HepG2 (cell line): ENCODE data around the gene PLOD3. TPM values are rescaled to one million over a fixed set of nuclear protein-coding genes. Genes with fewer than 3 reads are reported as not detected.

Experiments
- ATAC-seq: fragments of 200-7000 bp; cut with Tn5 transposase; 3 replicates; pipeline ENCODE4 v1.9.1; 2020; ENCODE audit warnings: mild to moderate bottlenecking, moderate library complexity
- BruUV-seq: library from RNA; stranded (reverse); fragments of 400-500 nt; replicated peaks from 2 replicates; lab custom pipeline; 2021; lab: Mats Ljungman, UMichigan
- CTCF ChIA-PET: fragments of 300-600 bp; formaldehyde crosslinking; extraction: SDS; loops from one replicate; lab custom pipeline; 2021; ENCODE audit warnings: low total read pairs, inconsistent platforms, low intra/inter-chr PET ratio; lab: Yijun Ruan, JAX
- POLR2A ChIA-PET: fragments of 350-600 bp; sonication (Branson Sonifier 250); formaldehyde crosslinking; loops from one replicate; lab custom pipeline; 2020; ENCODE audit warnings: antibody characterized with exemption, inconsistent platforms; lab: Yijun Ruan, JAX
- DNase-seq: peaks from one replicate; pipeline ENCODE4 v3.0.0-alpha.2; 2015; ENCODE audit warnings: low spot score
- FAIRE-seq: peaks from 3 replicates; lab custom pipeline; 2011; peaks lifted over from hg19 to GRCh38; lab: Jason Lieb, UNC
- H2AFZ ChIP-seq: one replicate; pipeline ENCODE4 v1.6.1; 2011; ENCODE audit warnings: low read length, inconsistent platforms
- H3K27ac ChIP-seq: fragments of 300-600 bp; 3 replicates; pipeline ENCODE4 v1.8.0; 2011; ENCODE audit warnings: mixed run types, mild to moderate bottlenecking, mixed read lengths, low read length, inconsistent platforms; ENCODE audit not compliant: insufficient read depth; ENCODE audit errors: extremely low read length
- H3K27me3 ChIP-seq, 2 experiments: fragments of 200-600 bp in 1 of 2; 2 replicates in 1 of 2; 3 replicates in 1 of 2; pipeline versions ENCODE4 v1.6.0 to v1.8.0; 2011; ENCODE audit warnings: low read length in 2 of 2, mild to moderate bottlenecking in 2 of 2, moderate library complexity in 2 of 2, inconsistent platforms in 1 of 2; ENCODE audit not compliant: insufficient read depth in 2 of 2, control insufficient read depth in 1 of 2
- H3K36me3 ChIP-seq, 2 experiments: fragments of 200-600 bp in 1 of 2; replicated peaks in 1 of 2; 2 replicates in 1 of 2; 3 replicates in 1 of 2; pipeline versions ENCODE4 v1.5.1 to v1.8.0; 2011; ENCODE audit warnings: low read length in 2 of 2, inconsistent platforms in 1 of 2; ENCODE audit not compliant: insufficient read depth in 2 of 2, control insufficient read depth in 1 of 2
- H3K4me1 ChIP-seq: 2 replicates; pipeline ENCODE4 v1.5.1; 2012; ENCODE audit warnings: low read length, inconsistent platforms; ENCODE audit not compliant: insufficient read depth
- H3K4me2 ChIP-seq: 2 replicates; pipeline ENCODE4 v1.6.0; 2011; ENCODE audit warnings: low read depth, low read length, inconsistent platforms
- H3K4me3 ChIP-seq, 3 experiments: fragments of 200-600 bp in 1 of 3; sonication (generic), shearing (Covaris generic) in 1 of 3; replicated peaks in 1 of 3; 2 replicates each; pipeline ENCODE4 v1.5.1; 2011 to 2016; ENCODE audit warnings: low read length in 3 of 3, inconsistent platforms in 2 of 3, low read depth in 2 of 3, mild to moderate bottlenecking in 2 of 3, control low read depth in 1 of 3, mixed read lengths in 1 of 3; ENCODE audit not compliant: insufficient read depth in 1 of 3
- H3K79me2 ChIP-seq: one replicate; pipeline ENCODE4 v1.6.1; 2011; ENCODE audit warnings: low read length, inconsistent platforms; ENCODE audit not compliant: insufficient read depth
- H3K9ac ChIP-seq: 2 replicates; pipeline ENCODE4 v1.6.0; 2011; ENCODE audit warnings: mild to moderate bottlenecking, low read depth, low read length, inconsistent platforms; ENCODE audit not compliant: insufficient read depth
- H3K9me3 ChIP-seq: 2 replicates; pipeline ENCODE4 v1.5.1; 2012; ENCODE audit warnings: mild to moderate bottlenecking, low read length
- H4K20me1 ChIP-seq: 2 replicates; pipeline ENCODE4 v1.6.0; 2011; ENCODE audit warnings: inconsistent platforms, mild to moderate bottlenecking, low read length, moderate library complexity; ENCODE audit not compliant: insufficient read depth
- AGO2 ChIP-seq: fragments of 200-400 bp; formaldehyde crosslinking; optimal IDR thresholded peaks from 2 replicates; pipeline ENCODE3; 2017; ENCODE audit warnings: mild to moderate bottlenecking, low read depth, low read length, moderate library complexity
- POLR2A ChIP-seq, 2 experiments: IDR thresholded peaks; 2 replicates each; pipeline ENCODE4 v1.6.1; 2011; ENCODE audit warnings: low read depth in 2 of 2, low read length in 2 of 2, mild to moderate bottlenecking in 1 of 2, moderate library complexity in 1 of 2; ENCODE audit not compliant: insufficient read depth in 1 of 2
- RBFOX2 ChIP-seq: fragments of 200-400 bp; formaldehyde crosslinking; IDR thresholded peaks from 2 replicates; pipeline ENCODE4 v1.6.1; 2017; ENCODE audit warnings: low read depth, mild to moderate bottlenecking, low read length
- ZNF230 ChIP-seq: sonication (generic); formaldehyde crosslinking; IDR thresholded peaks from 2 replicates; pipeline ENCODE4 v1.4.0; 2020; ENCODE audit warnings: mild to moderate bottlenecking, missing genetic modification reagents
- ZNF275 ChIP-seq: sonication (generic); formaldehyde crosslinking; IDR thresholded peaks from 2 replicates; pipeline ENCODE4 v1.8.0; 2022; ENCODE audit warnings: missing genetic modification reagents, mild to moderate bottlenecking, inconsistent platforms, borderline replicate concordance
- ZNF639 ChIP-seq: conservative IDR thresholded peaks from 2 replicates; pipeline ENCODE4 v1.6.1; 2018; ENCODE audit warnings: missing genetic modification reagents
- WGBS: methylation state at CpG from one replicate; pipeline ENCODE4 v1.1.6; 2017; ENCODE audit warnings: low lambda C conversion rate; 5-methylcytosine and 5-hydroxymethylcytosine counted together
- in situ Hi-C: cut with HindIII; loops from 2 replicates; pipeline ENCODE4 v1.10.0; 2017; ENCODE audit warnings: low pct_unique_long_range_greater_than_20kb; ENCODE audit not compliant: extremely low pct_ligation_motif_present
- intact Hi-C: fragments of 100-400 bp; cut with micrococcal nuclease; formaldehyde crosslinking; loops from one replicate; pipeline ENCODE4 v1.10.0; 2022; ENCODE audit not compliant: unreplicated experiment
- polyA plus RNA-seq, 8 experiments: library from polyadenylated mRNA; depleted of rRNA in 3 of 8; stranded (reverse) in 7 of 8; unstranded in 1 of 8; fragments of >200 nt; fragmentation: Illumina TruSeq in 4 of 8; extraction: Trizol in 4 of 8; gene quantifications; 2 replicates each; pipeline versions ENCODE4 v1.2.1 to v1.2.3, GENCODE V29; 2011 to 2016; ENCODE audit warnings: low read depth in 4 of 8, missing spikeins in 1 of 8, mixed read lengths in 1 of 8; ENCODE audit not compliant: insufficient read depth in 1 of 8
- total RNA-seq, 5 experiments: library from RNA; depleted of rRNA; stranded (reverse); fragments of >200 nt; fragmentation: Illumina TruSeq; extraction: Trizol; gene quantifications; 2 replicates each; pipeline ENCODE4 v1.2.3, GENCODE V29; 2016; ENCODE audit warnings: low read depth in 1 of 5

The PLOD3 gene
- total and polyA plus RNA-seq, 2 of the 13 experiments (the other 11 are each of a cell fraction or from before 2014, with no cell fraction given) = 65.8 to 67.4 TPM

- peaks cover 3% of the 10 kb centered on the region; the same call in 1 of the 2 replicates for H4K20me1 ChIP-seq
- in situ Hi-C loops = no loop called here
- no peak overlapping the region for H2AFZ ChIP-seq
- H3K79me2 ChIP-seq = peaks cover 12% of the 10 kb centered on the region
- no peak overlapping the region for H3K9ac ChIP-seq
- peaks cover 51% of the 10 kb centered on the region for H3K4me1 ChIP-seq
- intact Hi-C loops = no loop called here
- H3K36me3 ChIP-seq = peaks cover 0 to 2% of the 10 kb centered on the region in 2 experiments; a peak in 1 of 5 replicates
- no peak for FAIRE-seq
- TF ChIP-seq RBFOX2 (peak; percentile 61), POLR2A (IDR thresholded peaks at IDR 0.05; ENCODE audit: insufficient read depth in 1 of 2, low read depth in 2 of 2, low read length in 2 of 2) (peak in 1 of 2 experiments; percentile 41; a peak in 1 of 4 replicates), ZNF639 (CRISPR knock-in tag) (no peak), ZNF275 (CRISPR knock-in tag) (no peak), AGO2 (peak; percentile 55), ZNF230 (CRISPR knock-in tag) (no peak)
- TF ChIP-seq, all 625 proteins: peak for 3
- POLR2A ChIA-PET = interaction anchor here (1.8 to 3.3 kb wide), 2 partner anchors 13 to 22 kb away, joined by 6 to 19 read pairs; partner anchors contain the start of genes PLOD3 and ZNHIT1
- no TSS peak for BruUV-seq
- no peak overlapping the region for H3K4me3 ChIP-seq
- no peaks in the 10 kb centered on the region; a peak in 1 of 5 replicates for H3K27me3 ChIP-seq
- CTCF ChIA-PET = no interaction called here
- DNase-seq (no peak), ATAC-seq (no peak)
- no peak overlapping the region for H3K27ac ChIP-seq
- WGBS = 99% methylated on average over 11 of the region's 17 CpGs
- H3K4me2 ChIP-seq = no peak overlapping the region
- H3K9me3 ChIP-seq = no peaks in the 10 kb centered on the region
These were observed 21.5 kb downstream of the PLOD3 start for GRCh38 chr7:101195884-101196283.
